ENCODE results near the gene LSM12. TPM values are rescaled to one million over a fixed set of nuclear protein-coding genes. Genes with fewer than 3 reads are reported as not detected.

Gene LSM12
- total and polyA plus RNA-seq, 7 experiments from 2014 or later = 29.3 to 72.5 (median 39.9) TPM

DNA sequence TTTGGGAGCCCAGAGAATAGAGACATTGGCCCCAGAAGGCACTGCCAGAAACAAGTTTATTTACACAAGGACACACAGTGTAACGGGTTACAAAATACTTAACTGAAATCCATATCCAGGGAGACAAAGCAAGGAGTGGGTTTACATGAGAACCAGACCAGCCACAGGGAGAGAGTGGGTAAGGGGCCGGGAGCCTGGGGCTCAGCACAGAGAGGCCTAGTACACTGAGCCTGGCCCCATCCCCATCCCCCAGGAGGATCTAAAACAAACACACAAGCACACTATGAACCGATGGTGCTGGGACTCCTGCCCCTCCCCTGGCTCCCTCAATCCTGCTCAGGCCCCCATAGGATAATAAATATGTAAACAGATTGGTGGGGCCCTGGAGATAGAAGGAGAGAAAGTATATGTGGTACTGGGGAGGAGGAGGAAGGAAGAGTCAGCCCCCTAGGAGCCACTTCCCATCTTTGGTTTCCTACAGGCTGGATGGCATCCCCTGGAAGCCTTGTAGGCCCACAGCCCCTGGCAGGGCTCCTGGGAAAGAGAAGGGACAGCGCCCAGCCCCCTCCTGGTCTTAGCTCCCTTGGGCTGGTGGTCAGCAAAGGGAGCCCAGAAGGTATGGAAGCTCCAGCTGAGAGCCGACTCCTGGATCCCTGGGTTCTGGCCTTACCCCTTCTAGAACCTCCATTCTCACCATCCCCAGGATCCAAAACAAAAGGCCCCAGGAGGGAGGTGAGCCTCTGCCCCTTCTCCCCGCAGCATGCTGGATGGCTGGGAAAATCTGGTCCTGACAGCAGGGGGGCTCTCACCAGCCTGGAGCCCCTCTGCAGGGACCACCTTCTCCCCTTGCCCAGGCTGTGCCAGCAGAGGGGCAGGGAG is 10.5 kb upstream of the LSM12 start:
- intact Hi-C loops (cut with micrococcal nuclease) = no loop called here
- Histone ChIP-seq H3K4me1 (ENCODE audit: control insufficient read depth in 2 of 2, insufficient read depth in 2 of 2, low read length in 2 of 2) (peaks cover 0 to under 1% of the 10 kb centered on the region in 2 donors), H3K27me3 (ENCODE audit: control insufficient read depth in 2 of 2, insufficient read depth in 2 of 2, low read length in 2 of 2) (no peaks in the 10 kb centered on the region), H3K4me3 (ENCODE audit: low read length) (no peak overlapping the region), H3K36me3 (ENCODE audit: control insufficient read depth in 2 of 3, insufficient read depth in 3 of 3, low read length in 3 of 3) (peaks cover 0 to 70% (median 13%) of the 10 kb centered on the region in 3 experiments), H3K9me3 (ENCODE audit: control insufficient read depth in 2 of 3, low read length in 3 of 3) (no peaks in the 10 kb centered on the region), H3K27ac (ENCODE audit: low read depth, low read length) (no peak overlapping the region)
- H3K9me3 Mint-ChIP-seq = no peaks in the 10 kb centered on the region
- no peak overlapping the region for H3K4me3 Mint-ChIP-seq
- ChIA-PET CTCF (no interaction called here), POLR2A (no interaction called here)
- DNase-seq = no peak
- H3K27me3 Mint-ChIP-seq = no peaks in the 10 kb centered on the region
- H3K36me3 Mint-ChIP-seq = peaks cover 0 to 17% (median 2%) of the 10 kb centered on the region in 5 donors
- peaks cover 3 to 11% (median 7%) of the 10 kb centered on the region in 7 donors for H3K4me1 Mint-ChIP-seq
- no peak for ATAC-seq
- peak overlapping the region in 3 of 9 donors; percentile 23 to 55 (median 28) for H3K27ac Mint-ChIP-seq

DNA sequence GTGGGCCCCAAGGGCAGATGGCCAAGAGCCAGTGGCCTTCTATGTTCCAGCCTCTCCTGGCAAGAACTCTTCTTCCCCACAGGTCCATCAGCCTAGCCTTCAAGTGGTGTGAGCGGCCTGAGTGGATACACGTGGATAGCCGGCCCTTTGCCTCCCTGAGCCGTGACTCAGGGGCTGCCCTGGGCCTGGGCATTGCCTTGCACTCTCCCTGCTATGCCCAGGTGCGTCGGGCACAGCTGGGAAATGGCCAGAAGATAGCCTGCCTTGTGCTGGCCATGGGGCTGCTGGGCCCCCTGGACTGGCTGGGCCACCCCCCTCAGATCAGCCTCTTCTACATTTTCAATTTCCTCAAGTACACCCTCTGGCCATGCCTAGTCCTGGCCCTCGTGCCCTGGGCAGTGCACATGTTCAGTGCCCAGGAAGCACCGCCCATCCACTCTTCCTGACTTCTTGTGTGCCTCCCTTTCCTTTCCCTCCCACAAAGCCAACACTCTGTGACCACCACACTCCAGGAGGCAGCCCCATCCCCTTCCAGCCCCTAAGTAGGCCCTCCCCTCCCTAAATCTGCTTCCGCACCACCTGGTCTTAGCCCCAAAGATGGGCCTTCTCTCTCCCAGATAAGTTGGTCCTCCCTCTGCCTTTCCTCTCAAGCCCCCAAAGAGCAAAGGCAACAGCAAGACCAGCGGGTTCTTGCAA is 9.3 kb upstream of the LSM12 start:
- ChIA-PET CTCF (no interaction called here), POLR2A (no interaction called here)
- Histone ChIP-seq H3K27ac (ENCODE audit: low read depth, low read length) (no peak overlapping the region), H3K4me1 (ENCODE audit: control insufficient read depth in 2 of 2, insufficient read depth in 2 of 2, low read length in 2 of 2) (peaks cover 8 to 11% of the 10 kb centered on the region in 2 donors), H3K4me3 (ENCODE audit: low read length) (no peak overlapping the region), H3K9me3 (ENCODE audit: control insufficient read depth in 2 of 3, low read length in 3 of 3) (no peaks in the 10 kb centered on the region), H3K36me3 (ENCODE audit: control insufficient read depth in 2 of 3, insufficient read depth in 3 of 3, low read length in 3 of 3) (peaks cover 0 to 60% (median 10%) of the 10 kb centered on the region in 3 experiments), H3K27me3 (ENCODE audit: control insufficient read depth in 2 of 2, insufficient read depth in 2 of 2, low read length in 2 of 2) (no peaks in the 10 kb centered on the region)
- H3K4me1 Mint-ChIP-seq = peaks cover 14 to 22% (median 18%) of the 10 kb centered on the region in 7 donors
- intact Hi-C loops (cut with micrococcal nuclease) = no loop called here
- H3K36me3 Mint-ChIP-seq = peaks cover 0 to 16% (median 2%) of the 10 kb centered on the region in 5 donors
- H3K9me3 Mint-ChIP-seq = no peaks in the 10 kb centered on the region
- H3K27ac Mint-ChIP-seq = peak overlapping the region in 1 of 9 donors; percentile 53
- no peak overlapping the region for H3K4me3 Mint-ChIP-seq
- ATAC-seq (no peak), DNase-seq (no peak)
- H3K27me3 Mint-ChIP-seq = no peaks in the 10 kb centered on the region

DNA sequence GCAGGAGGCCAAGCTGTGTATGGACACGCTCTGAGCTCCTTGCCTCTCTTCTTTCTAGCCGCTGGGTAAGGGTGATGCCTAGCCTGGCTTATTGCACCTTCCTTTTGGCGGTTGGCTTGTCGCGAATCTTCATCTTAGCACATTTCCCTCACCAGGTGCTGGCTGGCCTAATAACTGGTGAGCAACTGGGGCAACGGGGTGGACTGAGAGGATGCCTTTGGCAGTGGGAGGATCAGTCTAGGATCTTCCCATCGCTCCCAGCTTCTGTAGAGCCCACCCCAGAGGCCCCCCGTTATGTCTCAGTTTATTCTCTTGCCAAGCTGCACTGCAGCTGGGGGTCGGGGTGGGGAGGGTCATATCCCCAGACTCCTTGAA is 8.4 kb upstream of the LSM12 start:
- POLR2A ChIA-PET = interaction anchor here (0.5 kb wide), 1 partner anchor 634 kb away, joined by 3 read pairs; the partner anchor contains the start of gene DBF4B
- Histone ChIP-seq H3K27ac (ENCODE audit: low read depth, low read length) (no peak overlapping the region), H3K36me3 (ENCODE audit: control insufficient read depth in 2 of 3, insufficient read depth in 3 of 3, low read length in 3 of 3) (peaks cover 0 to 52% (median 5%) of the 10 kb centered on the region in 3 experiments)

DNA sequence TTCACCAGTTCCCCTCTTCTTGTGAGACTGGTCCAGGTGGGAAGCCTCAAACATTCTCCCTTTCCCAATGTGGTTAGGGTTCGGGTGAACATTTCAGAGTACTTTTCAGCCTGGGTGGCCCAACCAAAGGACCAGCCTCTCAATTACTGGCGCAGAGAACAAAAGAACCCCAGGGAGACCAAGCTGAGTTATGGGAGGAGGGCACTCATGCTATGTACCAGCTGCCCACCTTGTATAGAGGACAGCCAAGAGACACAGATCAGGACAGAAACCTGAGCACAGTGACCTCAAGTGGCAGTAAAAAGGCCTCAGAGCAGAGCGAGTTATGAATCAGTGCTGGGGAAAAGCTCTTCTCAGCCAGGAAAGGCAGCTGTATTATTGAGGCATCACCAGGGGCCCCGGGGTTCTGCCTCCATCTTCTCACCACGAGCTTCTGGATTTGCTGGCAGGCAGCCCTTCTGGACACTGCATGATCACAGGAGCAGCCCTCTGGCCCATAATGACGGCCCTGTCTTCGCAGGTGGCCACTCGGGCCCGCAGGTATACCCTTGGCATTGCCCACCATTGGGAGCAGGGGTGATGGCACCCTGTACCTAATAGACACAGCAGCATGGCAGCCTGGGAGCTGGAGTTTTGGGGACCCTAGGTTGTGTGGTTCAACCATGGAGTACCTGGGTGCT is 7.9 kb upstream of the LSM12 start:
- Mint-ChIP-seq H3K27ac (peak overlapping the region in 5 of 9 donors; percentile 24 to 74 (median 51)), H3K36me3 (peaks cover 0 to 16% (median 2%) of the 10 kb centered on the region in 5 donors), H3K4me3 (no peak overlapping the region), H3K4me1 (peaks cover 20 to 29% (median 25%) of the 10 kb centered on the region in 7 donors), H3K9me3 (no peaks in the 10 kb centered on the region), H3K27me3 (no peaks in the 10 kb centered on the region)
- DNase-seq (no peak), ATAC-seq (no peak)
- Histone ChIP-seq H3K27me3 (ENCODE audit: control insufficient read depth in 2 of 2, insufficient read depth in 2 of 2, low read length in 2 of 2) (no peaks in the 10 kb centered on the region), H3K9me3 (ENCODE audit: control insufficient read depth in 2 of 3, low read length in 3 of 3) (no peaks in the 10 kb centered on the region), H3K27ac (ENCODE audit: low read depth, low read length) (no peak overlapping the region), H3K36me3 (ENCODE audit: control insufficient read depth in 2 of 3, insufficient read depth in 3 of 3, low read length in 3 of 3) (peaks cover 0 to 47% (median 5%) of the 10 kb centered on the region in 3 experiments), H3K4me3 (ENCODE audit: low read length) (no peak overlapping the region), H3K4me1 (ENCODE audit: control insufficient read depth in 2 of 2, insufficient read depth in 2 of 2, low read length in 2 of 2) (peaks cover 14 to 17% of the 10 kb centered on the region in 2 donors)
- CTCF ChIA-PET = interaction anchor here (1.7 kb wide), 1 partner anchor 10 kb away, joined by 4 read pairs; no protein-coding TSS in a partner anchor
- POLR2A ChIA-PET = interaction anchor here (0.5 to 0.7 kb wide), 2 partner anchors 147 to 634 kb away, joined by 3 read pairs; partner anchors contain the start of gene DBF4B
- intact Hi-C loops (cut with micrococcal nuclease) = loop anchor here (5.0 kb wide), 2 partner anchors 253 to 273 kb away; partner anchors contain the start of gene GRN (in 1 of the 2)

More for the DNA sequence above, 8.4 kb upstream of the LSM12 start:
- H3K36me3 Mint-ChIP-seq = peaks cover 0 to 16% (median 2%) of the 10 kb centered on the region in 5 donors
- intact Hi-C loops (cut with micrococcal nuclease) = loop anchor here (5.0 kb wide), 2 partner anchors 252 to 272 kb away; partner anchors contain the start of gene GRN (in 1 of the 2)
- Histone ChIP-seq H3K9me3 (ENCODE audit: control insufficient read depth in 2 of 3, low read length in 3 of 3) (no peaks in the 10 kb centered on the region), H3K27me3 (ENCODE audit: control insufficient read depth in 2 of 2, insufficient read depth in 2 of 2, low read length in 2 of 2) (no peaks in the 10 kb centered on the region), H3K4me3 (ENCODE audit: low read length) (no peak overlapping the region), H3K4me1 (ENCODE audit: control insufficient read depth in 2 of 2, insufficient read depth in 2 of 2, low read length in 2 of 2) (peaks cover 12 to 14% of the 10 kb centered on the region in 2 donors)
- ATAC-seq = no peak
- no peaks in the 10 kb centered on the region for H3K27me3 Mint-ChIP-seq
- peak overlapping the region in 1 of 10 donors; percentile 65 for H3K4me3 Mint-ChIP-seq
- CTCF ChIA-PET = no interaction called here
- DNase-seq = no peak
- no peaks in the 10 kb centered on the region for H3K9me3 Mint-ChIP-seq
- peak overlapping the region in 3 of 9 donors; percentile 43 to 74 (median 69) for H3K27ac Mint-ChIP-seq
- H3K4me1 Mint-ChIP-seq = peaks cover 19 to 27% (median 23%) of the 10 kb centered on the region in 7 donors

DNA sequence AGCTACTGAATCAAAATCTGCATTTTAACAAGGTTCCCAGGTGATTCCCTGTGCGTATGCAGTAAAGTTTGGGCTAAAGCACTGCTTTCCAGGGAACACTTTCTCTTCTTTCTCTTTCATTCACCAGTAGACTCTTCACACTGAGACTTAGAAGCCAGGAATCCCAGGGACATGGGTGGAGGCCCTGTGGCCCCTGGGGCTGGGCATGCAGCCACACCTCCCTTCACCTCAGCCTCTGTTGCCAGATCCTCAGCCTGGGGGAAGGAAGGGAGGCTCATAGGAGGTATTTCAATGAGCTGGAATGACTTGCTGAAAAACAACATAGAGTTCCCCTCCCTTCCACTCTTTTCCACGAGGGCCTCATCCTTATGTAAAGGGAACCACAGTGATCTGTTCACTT is 5.3 kb upstream of the LSM12 start:
- no peaks in the 10 kb centered on the region for H3K9me3 Mint-ChIP-seq
- H3K36me3 Mint-ChIP-seq = peaks cover 0 to 9% (median 0%) of the 10 kb centered on the region in 5 donors
- ChIA-PET CTCF (no interaction called here), POLR2A (no interaction called here)
- intact Hi-C loops (cut with micrococcal nuclease) = loop anchor here (1.0 to 5.0 kb wide), 5 partner anchors 52 to 276 kb away; partner anchors contain the start of genes TMEM101 (in 2 of the 2), GRN (in 1 of the 2) and HDAC5 (in 1 of the 2)
- peaks cover 0 to 23% (median 0%) of the 10 kb centered on the region in 3 experiments for H3K36me3 ChIP-seq (ENCODE audit: control insufficient read depth in 2 of 3, insufficient read depth in 3 of 3, low read length in 3 of 3)
- DNase-seq = no peak
- H3K4me3 Mint-ChIP-seq = peak overlapping the region; percentile 75 to 97 (median 94)
- ATAC-seq = no peak
- peak overlapping the region; percentile 55 for H3K27ac ChIP-seq (ENCODE audit: low read depth, low read length)
- H3K4me3 ChIP-seq (ENCODE audit: low read length) = no peak overlapping the region
- peaks cover 18 to 23% of the 10 kb centered on the region in 2 donors for H3K4me1 ChIP-seq (ENCODE audit: control insufficient read depth in 2 of 2, insufficient read depth in 2 of 2, low read length in 2 of 2)
- H3K27me3 Mint-ChIP-seq = no peaks in the 10 kb centered on the region
- peak overlapping the region; percentile 29 to 93 (median 87) for H3K27ac Mint-ChIP-seq
- H3K9me3 ChIP-seq (ENCODE audit: control insufficient read depth in 2 of 3, low read length in 3 of 3) = no peaks in the 10 kb centered on the region
- no peaks in the 10 kb centered on the region for H3K27me3 ChIP-seq (ENCODE audit: control insufficient read depth in 2 of 2, insufficient read depth in 2 of 2, low read length in 2 of 2)
- H3K4me1 Mint-ChIP-seq = peaks cover 26 to 41% (median 29%) of the 10 kb centered on the region in 7 donors

DNA sequence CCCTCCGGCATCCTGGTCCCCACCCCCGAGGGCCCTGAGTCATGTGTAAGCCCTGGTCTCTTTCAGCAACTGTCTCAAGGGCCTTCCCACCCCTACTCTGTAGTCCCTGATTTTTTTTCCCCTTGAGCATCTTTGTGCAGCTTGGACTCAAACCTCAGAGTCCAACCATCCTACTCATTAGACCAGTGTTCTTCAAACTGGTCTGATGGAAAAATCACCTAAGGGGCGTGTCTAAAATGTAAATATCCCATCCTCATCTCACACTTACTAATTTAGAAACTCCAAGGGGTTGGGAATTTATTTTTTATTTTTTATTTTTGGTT is 4.7 kb upstream of the LSM12 start:
- Histone ChIP-seq H3K27me3 (ENCODE audit: control insufficient read depth in 2 of 2, insufficient read depth in 2 of 2, low read length in 2 of 2) (no peaks in the 10 kb centered on the region), H3K36me3 (ENCODE audit: control insufficient read depth in 2 of 3, insufficient read depth in 3 of 3, low read length in 3 of 3) (peaks cover 0 to 17% (median 0%) of the 10 kb centered on the region in 3 experiments), H3K4me3 (ENCODE audit: low read length) (peak overlapping the region; percentile 75), H3K9me3 (ENCODE audit: control insufficient read depth in 2 of 3, low read length in 3 of 3) (no peaks in the 10 kb centered on the region), H3K4me1 (ENCODE audit: control insufficient read depth in 2 of 2, insufficient read depth in 2 of 2, low read length in 2 of 2) (peaks cover 21 to 24% of the 10 kb centered on the region in 2 donors), H3K27ac (ENCODE audit: low read depth, low read length) (peak overlapping the region; percentile 83)
- ChIA-PET POLR2A (no interaction called here), CTCF (no interaction called here)
- H3K27me3 Mint-ChIP-seq = no peaks in the 10 kb centered on the region
- H3K9me3 Mint-ChIP-seq = no peaks in the 10 kb centered on the region
- peak overlapping the region; percentile 91 to 97 (median 94) for H3K4me3 Mint-ChIP-seq
- H3K4me1 Mint-ChIP-seq = peaks cover 26 to 45% (median 32%) of the 10 kb centered on the region in 7 donors
- peaks cover 0 to 4% (median 0%) of the 10 kb centered on the region in 5 donors for H3K36me3 Mint-ChIP-seq
- peak overlapping the region; percentile 29 to 96 (median 93) for H3K27ac Mint-ChIP-seq
- no peak for DNase-seq
- ATAC-seq = no peak
- intact Hi-C loops (cut with micrococcal nuclease) = loop anchor here (1.0 to 5.0 kb wide), 5 partner anchors 52 to 276 kb away; partner anchors contain the start of genes TMEM101 (in 2 of the 2), GRN (in 1 of the 2) and HDAC5 (in 1 of the 2)
